ENCODE data around the gene IL21R.

GRCh38 chr16:27400751-27401620, 988 bp upstream of the IL21R start:
- no peak for TF ChIP-seq POLR2A (IDR thresholded peaks at IDR 0.05; ENCODE audit: low read length)
- TF ChIP-seq GATA1 (IDR thresholded peaks at IDR 0.05; ENCODE audit: low read depth, low read length): no peak
